Tibial nerve (tissue), 4 donors: Measurements from ENCODE around the gene CRKL. TPM values are rescaled to one million over a fixed set of nuclear protein-coding genes. Genes with fewer than 3 reads are reported as not detected.
A peak's percentile ranks its signal among the peaks of the same experiment; 100 is the strongest.

Experiments used
- DNase-seq, 2 donors: peaks; one replicate each; pipeline ENCODE4 v3.0.0-alpha.2; 2019; ENCODE audit warnings: low spot score in 2 of 2
- H3K27ac ChIP-seq, 4 donors: fragments of 200-600 bp; sonication (generic) in 3 of 4; one replicate each; pipeline ENCODE4 v1.5.1; 2017 to 2019; ENCODE audit warnings: mild to moderate bottlenecking in 1 of 4
- H3K27me3 ChIP-seq, 2 donors: fragments of 200-600 bp; sonication (generic) in 1 of 2; one replicate each; pipeline versions ENCODE4 v1.5.1 to v1.6.0; 2017 to 2019
- H3K36me3 ChIP-seq, 3 donors: fragments of 200-600 bp; sonication (generic); one replicate each; pipeline ENCODE4 v1.5.1; 2018 to 2019
- H3K4me1 ChIP-seq, 4 donors: fragments of 200-600 bp; sonication (generic) in 3 of 4; one replicate each; pipeline ENCODE4 v1.5.1; 2017 to 2019
- H3K4me3 ChIP-seq, 4 donors: fragments of 200-600 bp; sonication (generic) in 3 of 4; one replicate each; pipeline ENCODE4 v1.5.1; 2017 to 2019; ENCODE audit warnings: mild to moderate bottlenecking in 1 of 4, moderate library complexity in 1 of 4
- H3K9me3 ChIP-seq, 4 donors: fragments of 200-600 bp; sonication (generic) in 3 of 4; one replicate each; pipeline ENCODE4 v1.5.1; 2017 to 2019
- CTCF ChIP-seq, 5 experiments: fragments of 200-600 bp in 3 of 5; fragments of 450-650 bp in 2 of 5; sonication (generic) in 3 of 5; IDR thresholded peaks; one replicate each; pipeline ENCODE4 v1.5.1; 2016 to 2019; ENCODE audit warnings: antibody characterized with exemption in 5 of 5, mild to moderate bottlenecking in 3 of 5, moderate library complexity in 2 of 5
- EP300 ChIP-seq, 2 donors: sonication (generic); formaldehyde crosslinking; IDR thresholded peaks; one replicate each; pipeline ENCODE4 v1.6.1; 2017; ENCODE audit warnings: antibody characterized with exemption in 2 of 2, mild to moderate bottlenecking in 1 of 2
- POLR2A ChIP-seq, 2 donors: fragments of 450-650 bp; IDR thresholded peaks; one replicate each; pipeline ENCODE4 v1.6.1; 2017; ENCODE audit warnings: antibody characterized with exemption in 2 of 2, mild to moderate bottlenecking in 2 of 2, moderate library complexity in 2 of 2
- WGBS, 2 donors: methylation state at CpG; one replicate each; pipeline ENCODE4 v1.1.5; 2018; 5-methylcytosine and 5-hydroxymethylcytosine counted together
- total RNA-seq, 4 donors: library from RNA; depleted of rRNA; stranded (reverse); fragments of >200 nt; gene quantifications; one replicate each; pipeline ENCODE4 v1.1.0, GENCODE V29; 2016

The CRKL gene
- total RNA-seq, 4 donors from 2014 or later = 44.7 to 59.0 (median 51.5) TPM

GRCh38 chr22:20964090-20964798, 47.0 kb downstream of the CRKL start:
- WGBS, 2 donors = 48 to 59% methylated on average over 6 of the region's 6 CpGs
- H3K4me1 ChIP-seq = peaks cover 0 to 19% (median 11%) of the 10 kb centered on the region in 4 donors
- peak overlapping the region in 2 of 4 donors; percentile 33 to 47 for H3K4me3 ChIP-seq
- H3K9me3 ChIP-seq = no peaks in the 10 kb centered on the region
- H3K36me3 ChIP-seq = no peaks in the 10 kb centered on the region
- H3K27ac ChIP-seq = no peak overlapping the region
- no peak for TF ChIP-seq EP300 (IDR thresholded peaks at IDR 0.05)
- no peak for TF ChIP-seq POLR2A (IDR thresholded peaks at IDR 0.05)
- TF ChIP-seq CTCF (IDR thresholded peaks at IDR 0.05) = no peak
- DNase-seq = no peak
- H3K27me3 ChIP-seq = peaks cover 0 to 23% of the 10 kb centered on the region in 2 donors

- Histone ChIP-seq H3K36me3 (no peaks in the 10 kb centered on the region), H3K27ac (no peak overlapping the region), H3K4me3 (peak overlapping the region in 3 of 4 donors; percentile 5 to 47 (median 33)), H3K9me3 (no peaks in the 10 kb centered on the region), H3K27me3 (peaks cover 0 to 23% of the 10 kb centered on the region in 2 donors), H3K4me1 (peaks cover 0 to 19% (median 11%) of the 10 kb centered on the region in 4 donors)
- DNase-seq = no peak
- 2 to 9% methylated on average over 12 to 28 of the region's 28 CpGs for WGBS, 2 donors
- TF ChIP-seq CTCF (IDR thresholded peaks at IDR 0.05) (no peak), POLR2A (IDR thresholded peaks at IDR 0.05) (no peak), EP300 (IDR thresholded peaks at IDR 0.05) (no peak)
Measured at GRCh38 chr22:20964799-20965103, 47.5 kb downstream of the CRKL start.

- peaks cover 0 to 19% (median 11%) of the 10 kb centered on the region in 4 donors for H3K4me1 ChIP-seq
- no peak for DNase-seq
- TF ChIP-seq CTCF (IDR thresholded peaks at IDR 0.05) = no peak
- no peak for TF ChIP-seq POLR2A (IDR thresholded peaks at IDR 0.05)
- TF ChIP-seq EP300 (IDR thresholded peaks at IDR 0.05) = no peak
- H3K27me3 ChIP-seq = peaks cover 0 to 23% of the 10 kb centered on the region in 2 donors
- WGBS, 2 donors = 19 to 29% methylated on average over 19 to 25 of the region's 65 CpGs
- H3K36me3 ChIP-seq = no peaks in the 10 kb centered on the region
- no peak overlapping the region for H3K27ac ChIP-seq
- H3K9me3 ChIP-seq = no peaks in the 10 kb centered on the region
- peak overlapping the region in 3 of 4 donors; percentile 5 to 47 (median 44) for H3K4me3 ChIP-seq
Measured at GRCh38 chr22:20965104-20965887, 48.1 kb downstream of the CRKL start.

- Histone ChIP-seq H3K4me1 (peaks cover 0 to 19% (median 11%) of the 10 kb centered on the region in 4 donors), H3K9me3 (no peaks in the 10 kb centered on the region), H3K4me3 (no peak overlapping the region), H3K27ac (no peak overlapping the region), H3K36me3 (no peaks in the 10 kb centered on the region), H3K27me3 (peaks cover 0 to 23% of the 10 kb centered on the region in 2 donors)
- no peak for DNase-seq
- TF ChIP-seq EP300 (IDR thresholded peaks at IDR 0.05) (no peak), CTCF (IDR thresholded peaks at IDR 0.05) (no peak), POLR2A (IDR thresholded peaks at IDR 0.05) (no peak)
- 82 to 84% methylated on average over 7 to 9 of the region's 13 CpGs for WGBS, 2 donors
Measured at GRCh38 chr22:20965888-20966855, 49.0 kb downstream of the CRKL start.
